Pancreas (tissue), 10 donors: ENCODE results near the gene NEUROG3. TPM values are rescaled to one million over a fixed set of nuclear protein-coding genes. Genes with fewer than 3 reads are reported as not detected.

ENCODE experiments used
- ATAC-seq, 4 donors: fragments of 200-7000 bp; cut with Tn5 transposase; one replicate each; pipeline versions ENCODE4 v1.8.0 to v1.9.1; 2020; ENCODE audit warnings: mild to moderate bottlenecking in 4 of 4, moderate library complexity in 4 of 4
- DNase-seq, 6 donors: peaks; one replicate each; pipeline ENCODE4 v3.0.0-alpha.2; 2020
- FAIRE-seq: peaks from 2 replicates; lab custom pipeline; 2012; peaks lifted over from hg19 to GRCh38; lab: Jason Lieb, UNC
- H3K27ac ChIP-seq, 4 donors: fragments of 200-600 bp; sonication (generic); 1 replicate in 3 of 4; 2 replicates in 1 of 4; pipeline versions ENCODE4 v1.5.0 to v1.8.0; 2020
- H3K27me3 ChIP-seq, 4 donors: fragments of 200-600 bp; one replicate each; pipeline ENCODE4 v1.8.0; 2021
- H3K36me3 ChIP-seq, 3 donors: fragments of 200-600 bp; sonication (generic) in 1 of 3; one replicate each; pipeline versions ENCODE4 v1.5.0 to v1.8.0; 2020 to 2021
- H3K4me1 ChIP-seq, 3 donors: fragments of 200-600 bp; one replicate each; pipeline ENCODE4 v1.8.0; 2021
- H3K4me3 ChIP-seq, 4 donors: fragments of 200-600 bp; sonication (generic) in 2 of 4; one replicate each; pipeline versions ENCODE4 v1.5.0 to v1.8.0; 2020 to 2021
- H3K9me3 ChIP-seq, 4 donors: fragments of 200-600 bp; one replicate each; pipeline ENCODE4 v1.8.0; 2021
- CTCF ChIP-seq, 4 donors: fragments of 200-600 bp; sonication (generic) in 3 of 4; IDR thresholded peaks; one replicate each; pipeline versions ENCODE4 v1.5.0 to v1.8.0; 2021; ENCODE audit warnings: antibody characterized with exemption in 4 of 4
- WGBS, 2 donors: extraction: QIAGEN DNeasy Blood & Tissue Kit; methylation state at CpG; one replicate each; pipeline ENCODE4 v1.1.7; 2013; 5-methylcytosine and 5-hydroxymethylcytosine counted together
- intact Hi-C, 3 donors: fragments of 100-400 bp; cut with DNase I; formaldehyde crosslinking; loops; one replicate each; pipeline versions ENCODE4 v1.11.1 to v1.14.2; 2022
- polyA plus RNA-seq, 2 donors: library from polyadenylated mRNA; stranded (reverse); fragments of 200-250 nt; gene quantifications; one replicate each; pipeline ENCODE4 v1.2.3, GENCODE V29; 2013
- total RNA-seq, 6 donors: library from RNA; stranded (reverse); fragmentation: NEBNext Ultra II Directional in 4 of 6; extraction: Animal tissue kit (Norgen Biotek cat#: 25700) in 4 of 6; gene quantifications; one replicate each; pipeline versions ENCODE4 v1.2.1 to v1.2.4, GENCODE V29; 2021 to 2023
- donor health status: healthy with polysubstance abuse.
- donor health status: DM: no; HTN: no; CAD: no; lungs with moderate emphysema.
- donor health status: DM: no; HTN: no; CAD: no.
- donor health status: control.
- donor health status: control.
- donor health status: Bipolar disorder and iron deficiency.
- donor health status: DM: yes; HTN: yes; CAD: no.
- donor health status: DM: no; HTN: no; CAD: no.
- donor health status: DM: no; HTN: no; CAD: no.
- donor health status: DM: yes; HTN: yes; CAD: no.

The NEUROG3 gene
- total and polyA plus RNA-seq, 8 donors: 0.20 TPM; not detected in 7

- Histone ChIP-seq H3K9me3 (no peaks in the 10 kb centered on the region), H3K4me3 (no peak overlapping the region), H3K4me1 (no peaks in the 10 kb centered on the region), H3K27ac (no peak overlapping the region), H3K27me3 (peaks cover 0 to 22% (median 5%) of the 10 kb centered on the region in 4 donors), H3K36me3 (no peaks in the 10 kb centered on the region)
- no peak for ATAC-seq
- WGBS, 2 donors: 2% methylated on average over 50 to 51 of the region's 51 CpGs
- FAIRE-seq: no peak
- TF ChIP-seq CTCF (IDR thresholded peaks at IDR 0.05): no peak
- intact Hi-C loops: no loop called here
- no peak for DNase-seq
These were observed 4.3 kb upstream of the NEUROG3 start for GRCh38 chr10:69577268-69578232.

GRCh38 chr10:69576334-69577011 lies 3.3 kb upstream of the NEUROG3 start:
- no peak for ATAC-seq
- no peaks in the 10 kb centered on the region for H3K4me1 ChIP-seq
- intact Hi-C loops: no loop called here
- no peaks in the 10 kb centered on the region for H3K9me3 ChIP-seq
- peaks cover 0 to 33% (median 6%) of the 10 kb centered on the region in 4 donors for H3K27me3 ChIP-seq
- FAIRE-seq: no peak
- DNase-seq: no peak
- H3K27ac ChIP-seq: no peak overlapping the region
- H3K36me3 ChIP-seq: no peaks in the 10 kb centered on the region
- WGBS, 2 donors: 6 to 10% methylated on average over 28 of the region's 28 CpGs
- H3K4me3 ChIP-seq: no peak overlapping the region
- no peak for TF ChIP-seq CTCF (IDR thresholded peaks at IDR 0.05)

- Histone ChIP-seq H3K9me3 (no peaks in the 10 kb centered on the region), H3K36me3 (no peaks in the 10 kb centered on the region), H3K27me3 (peaks cover 0 to 32% (median 6%) of the 10 kb centered on the region in 4 donors), H3K4me1 (no peaks in the 10 kb centered on the region), H3K4me3 (no peak overlapping the region), H3K27ac (no peak overlapping the region)
- TF ChIP-seq CTCF (IDR thresholded peaks at IDR 0.05): no peak
- intact Hi-C loops: no loop called here
- no peak for ATAC-seq
- 17 to 26% methylated on average over 5 of the region's 5 CpGs for WGBS, 2 donors
- no peak for FAIRE-seq
- DNase-seq: no peak
These were observed 2.0 kb upstream of the NEUROG3 start for GRCh38 chr10:69575164-69575722.

GRCh38 chr10:69574571-69574978 lies 1.4 kb upstream of the NEUROG3 start:
- no peak for ATAC-seq
- TF ChIP-seq CTCF (IDR thresholded peaks at IDR 0.05): no peak
- no peak overlapping the region for H3K27ac ChIP-seq
- 3 to 4% methylated on average over 12 of the region's 12 CpGs for WGBS, 2 donors
- H3K4me1 ChIP-seq: no peaks in the 10 kb centered on the region
- DNase-seq: no peak
- no peaks in the 10 kb centered on the region for H3K9me3 ChIP-seq
- peaks cover 0 to 32% (median 6%) of the 10 kb centered on the region in 4 donors for H3K27me3 ChIP-seq
- no peaks in the 10 kb centered on the region for H3K36me3 ChIP-seq
- FAIRE-seq: no peak
- intact Hi-C loops: no loop called here
- no peak overlapping the region for H3K4me3 ChIP-seq
